Skin of body (tissue), 2 donors: ENCODE data around the gene PLA2R1. TPM values are rescaled to one million over a fixed set of nuclear protein-coding genes. Genes with fewer than 3 reads are reported as not detected.

Experiments used
- DNase-seq: peaks from one replicate; lab custom pipeline; 2025; lab: John Stamatoyannopoulos, UW
- total RNA-seq: library from RNA; depleted of rRNA; stranded (reverse); fragments of >200 nt; gene quantifications from one replicate; pipeline ENCODE4 v1.2.3, GENCODE V29; 2014

PLA2R1 gene
- total RNA-seq: 11.3 TPM

GRCh38 chr2:160062292-160063005, at the start of gene PLA2R1:
Gene PLA2R1 (minus strand): TSS chr2:160062615. CDS start chr2:160062403, 212 bp downstream.
- DNase-seq: peak; percentile 4

- no peak for DNase-seq
Observed at GRCh38 chr2:160110674-160111239, 48.3 kb upstream of the PLA2R1 start.

- peak; percentile 24 for DNase-seq
Observed at GRCh38 chr2:160109939-160110673, 47.7 kb upstream of the PLA2R1 start.

- DNase-seq: no peak
Observed at GRCh38 chr2:160109243-160109642, 46.8 kb upstream of the PLA2R1 start.

- DNase-seq: no peak
Observed at GRCh38 chr2:160108646-160109045, 46.2 kb upstream of the PLA2R1 start.

- no peak for DNase-seq
Observed at GRCh38 chr2:160105366-160105765, 43.0 kb upstream of the PLA2R1 start.

GRCh38 chr2:160104115-160104514, 41.7 kb upstream of the PLA2R1 start:
- DNase-seq: no peak

- no peak for DNase-seq
Observed at GRCh38 chr2:160097326-160097725, 34.9 kb upstream of the PLA2R1 start.

- DNase-seq: no peak
Observed at GRCh38 chr2:160096409-160096808, 34.0 kb upstream of the PLA2R1 start.

- no peak for DNase-seq
Observed at GRCh38 chr2:160092445-160092844, 30.0 kb upstream of the PLA2R1 start.

GRCh38 chr2:160091381-160091780, 29.0 kb upstream of the PLA2R1 start:
- DNase-seq: no peak

GRCh38 chr2:160087854-160088745, 25.7 kb upstream of the PLA2R1 start:
- DNase-seq: no peak

- DNase-seq: no peak
Observed at GRCh38 chr2:160085662-160086061, 23.2 kb upstream of the PLA2R1 start.

GRCh38 chr2:160077912-160078810, 15.7 kb upstream of the PLA2R1 start:
- DNase-seq: no peak

- DNase-seq: no peak
Observed at GRCh38 chr2:160076914-160077313, 14.5 kb upstream of the PLA2R1 start.

- DNase-seq: no peak
Observed at GRCh38 chr2:160076241-160076640, 13.8 kb upstream of the PLA2R1 start.

GRCh38 chr2:160075171-160075570, 12.8 kb upstream of the PLA2R1 start:
- no peak for DNase-seq

GRCh38 chr2:160073284-160073888, 11.0 kb upstream of the PLA2R1 start:
- no peak for DNase-seq

- no peak for DNase-seq
Observed at GRCh38 chr2:160068906-160069305, 6.5 kb upstream of the PLA2R1 start.

- no peak for DNase-seq
Observed at GRCh38 chr2:160064916-160065315, 2.5 kb upstream of the PLA2R1 start.
